Mesothelial cell of epicardium (in vitro differentiated cells): ENCODE measurements around the gene RTN4RL1. TPM values are rescaled to one million over a fixed set of nuclear protein-coding genes. Genes with fewer than 3 reads are reported as not detected.

ENCODE experiments used
- DNase-seq, 2 experiments: peaks; one replicate each; pipeline ENCODE4 v3.0.0; 2021; ENCODE audit warnings: low spot score in 2 of 2; ENCODE audit not compliant: unreplicated experiment in 2 of 2
- H3K27ac Mint-ChIP-seq: 2 replicates; pipeline ENCODE4 v1.8.0; 2021; ENCODE audit warnings: mixed read lengths
- H3K27me3 Mint-ChIP-seq: 2 replicates; pipeline ENCODE4 v1.8.0; 2021; ENCODE audit warnings: low read depth, mixed read lengths
- H3K36me3 Mint-ChIP-seq: 2 replicates; pipeline ENCODE4 v1.8.0; 2021; ENCODE audit warnings: mixed read lengths
- H3K4me1 Mint-ChIP-seq: 2 replicates; pipeline ENCODE4 v1.8.0; 2021; ENCODE audit warnings: mixed read lengths
- H3K4me3 Mint-ChIP-seq: 2 replicates; pipeline ENCODE4 v1.8.0; 2021; ENCODE audit warnings: mild to moderate bottlenecking, moderate library complexity, mixed read lengths
- H3K9me3 Mint-ChIP-seq: 2 replicates; pipeline ENCODE4 v1.8.0; 2021; ENCODE audit warnings: mixed read lengths
- CTCF ChIP-seq: fragments of 200-600 bp; sonication (generic); IDR thresholded peaks from one replicate; pipeline ENCODE4 v1.5.0; 2021; ENCODE audit warnings: antibody characterized with exemption; ENCODE audit not compliant: unreplicated experiment
- total RNA-seq: library from RNA; stranded (reverse); gene quantifications from 3 replicates; pipeline ENCODE4 v1.2.1, GENCODE V29; 2021

Gene RTN4RL1
- total RNA-seq, 1 donor from 2014 or later, result 0.20 TPM

DNA sequence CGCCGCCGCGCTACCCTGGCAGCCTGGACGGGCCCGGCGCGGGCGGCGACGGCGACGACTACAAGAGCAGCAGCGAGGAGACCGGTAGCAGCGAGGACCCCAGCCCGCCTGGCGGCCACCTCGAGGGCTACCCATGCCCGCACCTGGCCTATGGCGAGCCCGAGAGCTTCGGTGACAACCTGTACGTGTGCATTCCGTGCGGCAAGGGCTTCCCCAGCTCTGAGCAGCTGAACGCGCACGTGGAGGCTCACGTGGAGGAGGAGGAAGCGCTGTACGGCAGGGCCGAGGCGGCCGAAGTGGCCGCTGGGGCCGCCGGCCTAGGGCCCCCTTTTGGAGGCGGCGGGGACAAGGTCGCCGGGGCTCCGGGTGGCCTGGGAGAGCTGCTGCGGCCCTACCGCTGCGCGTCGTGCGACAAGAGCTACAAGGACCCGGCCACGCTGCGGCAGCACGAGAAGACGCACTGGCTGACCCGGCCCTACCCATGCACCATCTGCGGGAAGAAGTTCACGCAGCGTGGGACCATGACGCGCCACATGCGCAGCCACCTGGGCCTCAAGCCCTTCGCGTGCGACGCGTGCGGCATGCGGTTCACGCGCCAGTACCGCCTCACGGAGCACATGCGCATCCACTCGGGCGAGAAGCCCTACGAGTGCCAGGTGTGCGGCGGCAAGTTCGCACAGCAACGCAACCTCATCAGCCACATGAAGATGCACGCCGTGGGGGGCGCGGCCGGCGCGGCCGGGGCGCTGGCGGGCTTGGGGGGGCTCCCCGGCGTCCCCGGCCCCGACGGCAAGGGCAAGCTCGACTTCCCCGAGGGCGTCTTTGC is 32.8 kb upstream of the RTN4RL1 start:
- H3K4me3 Mint-ChIP-seq, result peak overlapping the region; percentile 61
- peaks cover 47% of the 10 kb centered on the region for H3K4me1 Mint-ChIP-seq
- H3K9me3 Mint-ChIP-seq, result no peaks in the 10 kb centered on the region
- no peak for DNase-seq
- H3K27me3 Mint-ChIP-seq, result peaks cover 10% of the 10 kb centered on the region
- H3K36me3 Mint-ChIP-seq, result peaks cover 13% of the 10 kb centered on the region
- no peak overlapping the region for H3K27ac Mint-ChIP-seq
- no peak for TF ChIP-seq CTCF

DNA sequence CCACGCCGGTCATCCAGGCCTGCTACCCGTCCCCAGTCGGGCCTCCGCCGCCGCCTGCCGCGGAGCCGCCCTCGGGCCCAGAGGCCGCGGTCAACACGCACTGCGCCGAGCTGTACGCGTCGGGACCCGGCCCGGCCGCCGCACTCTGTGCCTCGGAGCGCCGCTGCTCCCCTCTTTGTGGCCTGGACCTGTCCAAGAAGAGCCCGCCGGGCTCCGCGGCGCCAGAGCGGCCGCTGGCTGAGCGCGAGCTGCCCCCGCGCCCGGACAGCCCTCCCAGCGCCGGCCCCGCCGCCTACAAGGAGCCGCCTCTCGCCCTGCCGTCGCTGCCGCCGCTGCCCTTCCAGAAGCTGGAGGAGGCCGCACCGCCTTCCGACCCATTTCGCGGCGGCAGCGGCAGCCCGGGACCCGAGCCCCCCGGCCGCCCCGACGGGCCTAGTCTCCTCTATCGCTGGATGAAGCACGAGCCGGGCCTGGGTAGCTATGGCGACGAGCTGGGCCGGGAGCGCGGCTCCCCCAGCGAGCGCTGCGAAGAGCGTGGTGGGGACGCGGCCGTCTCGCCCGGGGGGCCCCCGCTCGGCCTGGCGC is 32.1 kb upstream of the RTN4RL1 start:
- Mint-ChIP-seq H3K27me3 (peaks cover 12% of the 10 kb centered on the region), H3K9me3 (no peaks in the 10 kb centered on the region), H3K36me3 (peaks cover 13% of the 10 kb centered on the region), H3K4me1 (peaks cover 41% of the 10 kb centered on the region), H3K27ac (no peak overlapping the region), H3K4me3 (no peak overlapping the region)
- no peak for DNase-seq
- TF ChIP-seq CTCF, result no peak

DNA sequence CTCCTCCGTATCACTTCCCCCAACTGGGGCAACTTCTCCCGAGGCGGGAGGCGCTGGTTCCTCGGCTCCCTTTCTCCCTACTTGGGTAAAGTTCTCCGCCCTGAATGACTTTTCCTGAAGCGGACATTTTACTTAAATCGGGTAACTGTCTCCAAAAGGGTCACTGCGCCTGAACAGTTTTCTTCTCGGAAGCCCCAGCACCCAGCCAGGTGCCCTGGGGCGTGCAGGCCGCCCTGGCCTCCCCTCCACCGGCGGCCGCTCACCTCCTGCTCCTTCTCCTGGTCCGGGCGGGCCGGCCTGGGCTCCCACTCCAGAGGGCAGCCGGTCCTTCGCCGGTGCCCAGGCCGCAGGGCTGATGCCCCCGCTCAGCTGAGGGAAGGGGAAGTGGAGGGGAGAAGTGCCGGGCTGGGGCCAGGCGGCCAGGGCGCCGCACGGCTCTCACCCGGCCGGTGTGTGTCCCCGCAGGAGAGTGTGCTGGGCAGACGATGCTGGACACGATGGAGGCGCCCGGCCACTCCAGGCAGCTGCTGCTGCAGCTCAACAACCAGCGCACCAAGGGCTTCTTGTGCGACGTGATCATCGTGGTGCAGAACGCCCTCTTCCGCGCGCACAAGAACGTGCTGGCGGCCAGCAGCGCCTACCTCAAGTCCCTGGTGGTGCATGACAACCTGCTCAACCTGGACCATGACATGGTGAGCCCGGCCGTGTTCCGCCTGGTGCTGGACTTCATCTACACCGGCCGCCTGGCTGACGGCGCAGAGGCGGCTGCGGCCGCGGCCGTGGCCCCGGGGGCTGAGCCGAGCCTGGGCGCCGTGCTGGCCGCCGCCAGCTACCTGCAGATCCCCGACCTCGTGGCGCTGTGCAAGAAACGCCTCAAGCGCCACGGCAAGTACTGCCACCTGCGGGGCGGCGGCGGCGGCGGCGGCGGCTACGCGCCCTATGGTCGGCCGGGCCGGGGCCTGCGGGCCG is 31.4 kb upstream of the RTN4RL1 start:
- peaks cover 40% of the 10 kb centered on the region for H3K4me1 Mint-ChIP-seq
- H3K27me3 Mint-ChIP-seq, result peaks cover 19% of the 10 kb centered on the region
- H3K4me3 Mint-ChIP-seq, result peak overlapping the region; percentile 73
- DNase-seq, result peak in 1 of 2 experiments; percentile 61
- H3K27ac Mint-ChIP-seq, result peak overlapping the region; percentile 79
- H3K36me3 Mint-ChIP-seq, result peaks cover 13% of the 10 kb centered on the region
- TF ChIP-seq CTCF, result peak; percentile 11
- H3K9me3 Mint-ChIP-seq, result no peaks in the 10 kb centered on the region

DNA sequence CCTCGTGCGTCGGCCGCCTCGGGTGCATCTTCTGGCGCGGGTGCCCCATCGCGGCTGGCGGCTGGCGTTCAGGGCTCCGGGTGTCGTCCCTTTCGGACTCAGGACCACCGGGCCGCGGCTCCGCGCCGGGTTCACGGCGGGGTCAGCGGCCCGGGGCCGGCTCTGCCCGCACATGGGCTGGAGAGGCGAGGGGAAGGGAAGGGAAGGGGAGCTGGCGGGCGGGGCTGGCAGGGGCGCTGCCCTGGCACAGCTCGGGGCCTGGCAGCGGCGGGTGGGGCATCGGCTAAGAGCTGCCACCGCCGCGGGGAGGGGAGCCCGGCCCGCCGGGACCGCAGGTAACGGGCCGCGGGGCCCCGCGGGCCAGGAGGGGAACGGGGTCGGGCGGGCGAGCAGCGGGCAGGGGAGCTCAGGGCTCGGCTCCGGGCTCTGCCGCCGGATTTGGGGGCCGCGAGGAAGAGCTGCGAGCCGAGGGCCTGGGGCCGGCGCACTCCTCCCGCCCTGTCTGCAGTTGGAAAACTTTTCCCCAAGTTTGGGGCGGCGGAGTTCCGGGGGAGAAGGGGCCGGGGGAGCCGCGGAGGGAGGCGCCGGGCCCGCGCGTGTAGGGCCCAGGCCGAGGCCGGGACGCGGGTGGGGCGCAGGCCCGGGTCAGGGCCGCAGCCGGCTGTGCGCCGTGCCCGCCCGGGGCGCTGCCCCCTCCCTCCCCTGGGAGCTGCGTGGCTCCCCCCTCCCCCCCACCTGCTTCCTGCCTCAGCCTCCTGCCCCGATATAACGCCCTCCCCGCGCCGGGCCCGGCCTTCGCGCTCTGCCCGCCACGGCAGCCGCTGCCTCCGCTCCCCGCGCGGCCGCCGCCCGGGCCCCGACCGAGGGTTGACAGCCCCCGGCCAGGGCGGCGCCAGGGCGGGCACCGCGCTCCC is 30.4 kb upstream of the RTN4RL1 start:
- DNase-seq, result no peak
- peak overlapping the region; percentile 73 for H3K4me3 Mint-ChIP-seq
- H3K9me3 Mint-ChIP-seq, result no peaks in the 10 kb centered on the region
- no peak overlapping the region for H3K27ac Mint-ChIP-seq
- H3K27me3 Mint-ChIP-seq, result peaks cover 23% of the 10 kb centered on the region
- TF ChIP-seq CTCF, result no peak
- peaks cover 11% of the 10 kb centered on the region for H3K36me3 Mint-ChIP-seq
- H3K4me1 Mint-ChIP-seq, result peaks cover 32% of the 10 kb centered on the region
